Brain microvascular endothelial cell (primary cell): Measurements from ENCODE around the gene MAD1L1.

Source experiments
- DNase-seq: peaks from one replicate; pipeline ENCODE4 v3.0.0-alpha.2; 2020
- H3K27ac ChIP-seq: fragments of 250-450 bp; sonication (Bioruptor Pico); 2 replicates; pipeline ENCODE4 v1.5.1; 2020; ENCODE audit warnings: mild to moderate bottlenecking, moderate library complexity
- H3K27me3 ChIP-seq: fragments of 250-450 bp; sonication (Bioruptor Pico); replicated peaks from 2 replicates; pipeline ENCODE4 v1.5.1; 2020; ENCODE audit warnings: mild to moderate bottlenecking
- H3K36me3 ChIP-seq: fragments of 250-450 bp; sonication (Bioruptor Pico); replicated peaks from 2 replicates; pipeline ENCODE4 v1.5.1; 2020; ENCODE audit warnings: mild to moderate bottlenecking
- H3K4me3 ChIP-seq: 2 replicates; pipeline ENCODE4 v1.5.1; 2011; ENCODE audit warnings: low read depth, mild to moderate bottlenecking, control low read depth, low read length, moderate library complexity
- in situ Hi-C: cut with HindIII; loops from 2 replicates; pipeline ENCODE4 v1.10.0; 2017; ENCODE audit warnings: low sequenced_read_pairs, low pct_ligation_motif_present
- TF ChIP-seq, protein P1 (sequence below): IDR thresholded peaks from 2 replicates; pipeline ENCODE4 v1.5.1; 2011; ENCODE audit warnings: low read depth, mild to moderate bottlenecking, moderate library complexity, low read length, control low read depth, inconsistent platforms; ENCODE audit errors: missing control alignments

MAD1L1 gene

DNA sequence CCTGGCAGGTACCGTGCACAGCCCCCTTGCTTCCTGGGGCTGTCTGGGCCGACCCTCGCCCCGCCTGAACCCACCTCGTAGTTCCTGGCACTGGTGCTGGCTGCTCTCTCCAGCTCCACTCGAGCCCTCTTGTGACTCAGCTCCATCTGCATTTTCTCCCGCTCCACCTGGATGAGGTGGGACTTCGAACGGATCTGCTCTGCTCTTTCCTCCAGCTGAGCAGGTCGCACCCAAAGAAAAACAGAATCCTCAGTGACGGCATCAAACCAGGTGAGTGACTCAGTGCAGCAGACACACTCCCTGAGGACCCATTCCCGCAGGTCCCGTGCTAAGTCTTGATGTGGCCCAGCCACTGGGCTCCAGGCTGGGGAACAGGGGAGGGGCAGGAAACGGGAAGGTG, 7.4 kb downstream of the MAD1L1 start:
- Histone ChIP-seq H3K36me3 (peaks cover 16% of the 10 kb centered on the region), H3K4me3 (no peak overlapping the region), H3K27ac (no peak overlapping the region), H3K27me3 (no peaks in the 10 kb centered on the region)
- DNase-seq, result no peak
- TF ChIP-seq, protein P1, sequence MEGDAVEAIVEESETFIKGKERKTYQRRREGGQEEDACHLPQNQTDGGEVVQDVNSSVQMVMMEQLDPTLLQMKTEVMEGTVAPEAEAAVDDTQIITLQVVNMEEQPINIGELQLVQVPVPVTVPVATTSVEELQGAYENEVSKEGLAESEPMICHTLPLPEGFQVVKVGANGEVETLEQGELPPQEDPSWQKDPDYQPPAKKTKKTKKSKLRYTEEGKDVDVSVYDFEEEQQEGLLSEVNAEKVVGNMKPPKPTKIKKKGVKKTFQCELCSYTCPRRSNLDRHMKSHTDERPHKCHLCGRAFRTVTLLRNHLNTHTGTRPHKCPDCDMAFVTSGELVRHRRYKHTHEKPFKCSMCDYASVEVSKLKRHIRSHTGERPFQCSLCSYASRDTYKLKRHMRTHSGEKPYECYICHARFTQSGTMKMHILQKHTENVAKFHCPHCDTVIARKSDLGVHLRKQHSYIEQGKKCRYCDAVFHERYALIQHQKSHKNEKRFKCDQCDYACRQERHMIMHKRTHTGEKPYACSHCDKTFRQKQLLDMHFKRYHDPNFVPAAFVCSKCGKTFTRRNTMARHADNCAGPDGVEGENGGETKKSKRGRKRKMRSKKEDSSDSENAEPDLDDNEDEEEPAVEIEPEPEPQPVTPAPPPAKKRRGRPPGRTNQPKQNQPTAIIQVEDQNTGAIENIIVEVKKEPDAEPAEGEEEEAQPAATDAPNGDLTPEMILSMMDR, result no peak
- in situ Hi-C loops, result no loop called here

DNA sequence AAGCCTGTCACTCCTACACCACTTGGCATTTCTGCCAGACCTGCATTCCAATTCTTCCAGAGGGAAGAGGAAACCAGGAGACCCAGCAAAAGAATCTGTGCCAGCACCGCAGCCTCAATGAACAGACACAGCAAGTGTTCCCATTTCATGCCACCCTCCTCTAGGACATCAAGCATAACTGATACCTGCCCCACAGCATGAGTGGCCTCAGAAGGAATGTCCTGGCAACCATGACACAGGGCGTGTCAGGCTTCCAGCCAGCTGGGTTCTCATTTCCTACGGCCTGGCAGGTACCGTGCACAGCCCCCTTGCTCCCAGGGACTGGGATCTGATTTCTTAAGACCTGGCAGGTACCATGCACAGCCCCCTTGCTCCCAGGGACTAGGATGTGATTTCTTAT, 7.8 kb downstream of the MAD1L1 start:
- Histone ChIP-seq H3K36me3 (peaks cover 16% of the 10 kb centered on the region), H3K27me3 (no peaks in the 10 kb centered on the region), H3K4me3 (no peak overlapping the region), H3K27ac (no peak overlapping the region)
- TF ChIP-seq, protein P1, result no peak
- DNase-seq, result no peak
- in situ Hi-C loops, result no loop called here

DNA sequence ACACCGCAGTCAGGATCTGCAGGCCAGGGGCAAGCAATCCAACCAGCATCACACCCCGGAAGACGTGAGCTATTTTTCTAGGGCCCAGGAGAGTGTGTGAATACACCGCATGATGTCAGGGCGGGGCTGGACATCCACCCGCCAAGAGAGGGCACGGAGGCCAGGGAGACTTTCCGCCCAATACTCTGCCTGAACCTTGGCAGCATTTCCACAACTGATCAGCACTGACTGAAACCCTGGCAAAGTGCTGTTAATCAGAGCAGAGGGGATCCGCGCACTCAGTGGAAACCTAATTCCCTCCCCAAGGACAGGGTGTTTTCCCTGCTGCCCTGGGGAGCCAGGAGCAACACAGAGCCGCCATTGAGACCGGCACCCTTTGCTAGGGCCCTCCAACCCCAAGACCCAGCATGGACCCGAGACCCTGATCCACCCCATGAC, 8.2 kb downstream of the MAD1L1 start:
- Histone ChIP-seq H3K4me3 (no peak overlapping the region), H3K36me3 (peaks cover 16% of the 10 kb centered on the region), H3K27me3 (no peaks in the 10 kb centered on the region), H3K27ac (no peak overlapping the region)
- in situ Hi-C loops, result no loop called here
- TF ChIP-seq, protein P1, result no peak
- DNase-seq, result no peak

DNA sequence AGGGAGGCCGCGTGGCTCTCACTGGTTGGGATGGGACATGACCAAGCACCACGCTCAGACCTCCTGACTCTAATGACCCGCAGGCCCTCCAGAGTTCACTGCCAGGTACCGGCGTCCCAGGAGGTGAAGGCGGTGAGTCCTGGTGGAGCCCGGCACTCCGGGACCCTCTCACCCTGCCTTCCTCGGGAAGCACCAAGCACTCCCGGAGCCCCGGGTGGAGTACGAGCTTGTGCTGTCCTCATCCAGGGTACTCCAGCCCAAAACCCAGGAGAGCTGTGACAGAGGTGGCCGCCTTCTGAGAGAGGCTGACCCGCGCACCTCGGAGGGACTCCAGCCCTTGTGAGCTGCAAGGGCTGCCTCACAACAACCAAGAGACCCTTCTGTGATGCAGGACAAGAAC, 9.4 kb downstream of the MAD1L1 start:
- Histone ChIP-seq H3K4me3 (no peak overlapping the region), H3K36me3 (peaks cover 16% of the 10 kb centered on the region), H3K27ac (no peak overlapping the region), H3K27me3 (no peaks in the 10 kb centered on the region)
- in situ Hi-C loops, result no loop called here
- TF ChIP-seq, protein P1, result no peak
- no peak for DNase-seq

DNA sequence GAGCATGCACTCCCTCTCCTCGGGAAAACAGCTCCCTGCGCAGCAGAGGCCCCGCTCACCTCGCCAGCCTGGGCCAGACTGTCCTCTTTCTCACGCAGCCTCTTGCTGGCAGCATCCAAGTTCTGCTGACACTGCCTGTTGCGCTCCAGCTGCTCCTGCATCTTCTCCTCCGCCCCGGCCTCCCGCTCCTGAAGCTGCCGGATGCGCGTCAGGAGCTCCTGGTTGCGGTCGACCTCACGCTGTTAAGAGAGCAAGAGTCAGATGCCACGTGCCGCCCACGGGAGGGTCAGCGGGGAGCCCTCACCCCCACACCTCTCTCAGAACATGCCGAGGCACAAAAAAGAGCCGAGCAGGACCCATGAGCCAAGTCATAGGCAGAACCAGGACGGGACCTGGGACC, 10.2 kb downstream of the MAD1L1 start:
- in situ Hi-C loops, result no loop called here
- H3K36me3 ChIP-seq, result peaks cover 19% of the 10 kb centered on the region
- no peak for DNase-seq
- H3K27me3 ChIP-seq, result no peaks in the 10 kb centered on the region
- TF ChIP-seq, protein P1, result no peak
- H3K27ac ChIP-seq, result no peak overlapping the region
- H3K4me3 ChIP-seq, result no peak overlapping the region

DNA sequence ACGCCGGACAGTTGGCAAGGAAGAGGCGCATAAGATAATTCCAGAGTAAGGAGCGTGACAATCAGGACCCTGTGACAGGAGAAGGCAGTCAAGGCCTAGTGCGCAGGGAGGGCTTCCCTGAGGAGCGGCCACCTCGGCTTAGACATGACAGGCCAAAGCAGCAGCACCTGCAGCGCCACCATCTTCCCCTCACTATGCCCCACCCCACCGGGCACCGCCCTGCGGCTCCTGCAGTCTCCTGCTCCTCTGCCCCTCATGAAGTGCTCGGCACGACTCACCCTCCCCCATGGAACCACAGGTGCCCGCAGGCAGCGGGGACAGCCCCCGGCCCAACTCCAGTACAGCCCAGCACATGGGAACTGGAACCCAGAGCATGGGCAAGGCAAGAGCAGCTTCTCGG, 11.8 kb downstream of the MAD1L1 start:
- TF ChIP-seq, protein P1, result no peak
- in situ Hi-C loops, result no loop called here
- Histone ChIP-seq H3K36me3 (peaks cover 27% of the 10 kb centered on the region), H3K4me3 (no peak overlapping the region), H3K27me3 (no peaks in the 10 kb centered on the region), H3K27ac (no peak overlapping the region)
- no peak for DNase-seq
